Measurements from ENCODE around the gene ARHGAP35.
"Not testable (repeated sequence)": the region's sequence is repeated elsewhere in the genome, so short reads cannot be mapped to it uniquely, and the experiment has no call there.

The ARHGAP35 gene

DNA sequence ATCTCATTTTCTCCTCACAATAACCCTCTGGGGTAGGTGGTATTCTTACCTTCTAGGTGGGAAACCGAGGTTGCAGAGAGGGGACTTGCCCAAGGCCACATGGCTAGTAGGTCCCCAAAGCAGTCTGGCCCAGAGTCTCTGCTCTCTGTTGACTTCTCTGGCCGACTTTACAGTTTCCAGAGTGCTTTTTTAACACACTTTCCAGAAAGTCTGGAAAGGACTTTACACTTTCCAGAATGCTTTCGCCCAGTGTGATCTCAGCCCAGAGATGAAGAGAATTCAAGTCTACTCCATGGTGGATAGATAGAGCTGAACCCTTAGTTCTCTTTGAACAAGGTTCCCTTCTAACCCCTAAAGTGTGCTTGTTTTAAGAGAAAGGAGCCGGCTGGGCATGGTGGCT lies 12.2 kb downstream of the ARHGAP35 start:
- DNase-seq = no peak

DNA sequence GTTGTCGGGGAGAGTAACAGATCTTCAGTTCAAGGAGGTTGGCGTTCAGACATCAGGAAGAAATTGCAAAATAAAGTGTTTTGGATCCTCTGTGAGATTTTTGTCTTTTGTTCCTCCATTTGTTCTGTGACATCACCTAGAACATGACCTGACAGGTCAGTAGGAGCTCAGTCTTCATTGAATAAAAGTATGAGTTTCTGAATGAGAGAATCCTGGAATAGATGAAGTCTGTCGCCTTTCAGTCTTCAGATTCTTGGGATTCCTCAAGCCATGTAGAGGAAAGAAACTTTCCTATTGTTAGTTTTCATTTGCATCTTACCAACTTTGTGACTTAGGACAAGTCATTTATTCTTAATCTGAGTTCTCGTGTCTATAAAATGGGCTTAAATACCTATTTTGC lies 14.4 kb downstream of the ARHGAP35 start:
- DNase-seq = no peak

DNA sequence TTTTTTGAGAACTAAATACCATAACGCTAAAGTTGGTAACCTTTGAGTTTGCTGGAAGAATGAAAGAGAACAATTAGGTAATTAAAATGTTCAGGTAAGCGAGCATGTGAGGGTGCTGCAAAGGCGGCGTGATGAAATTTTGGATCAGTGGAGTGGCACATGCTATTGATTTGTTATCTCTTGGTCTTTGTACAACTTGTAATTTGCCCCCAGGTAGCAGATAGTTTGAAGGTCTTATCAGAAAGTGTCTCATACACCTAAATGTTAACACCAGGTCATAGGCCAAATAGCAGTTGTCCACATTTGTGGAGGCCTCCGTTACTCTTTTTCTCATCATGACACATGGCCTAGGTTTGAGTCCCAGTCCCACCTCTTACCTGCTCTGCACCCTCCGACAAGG lies 14.9 kb downstream of the ARHGAP35 start:
- no peak for DNase-seq

DNA sequence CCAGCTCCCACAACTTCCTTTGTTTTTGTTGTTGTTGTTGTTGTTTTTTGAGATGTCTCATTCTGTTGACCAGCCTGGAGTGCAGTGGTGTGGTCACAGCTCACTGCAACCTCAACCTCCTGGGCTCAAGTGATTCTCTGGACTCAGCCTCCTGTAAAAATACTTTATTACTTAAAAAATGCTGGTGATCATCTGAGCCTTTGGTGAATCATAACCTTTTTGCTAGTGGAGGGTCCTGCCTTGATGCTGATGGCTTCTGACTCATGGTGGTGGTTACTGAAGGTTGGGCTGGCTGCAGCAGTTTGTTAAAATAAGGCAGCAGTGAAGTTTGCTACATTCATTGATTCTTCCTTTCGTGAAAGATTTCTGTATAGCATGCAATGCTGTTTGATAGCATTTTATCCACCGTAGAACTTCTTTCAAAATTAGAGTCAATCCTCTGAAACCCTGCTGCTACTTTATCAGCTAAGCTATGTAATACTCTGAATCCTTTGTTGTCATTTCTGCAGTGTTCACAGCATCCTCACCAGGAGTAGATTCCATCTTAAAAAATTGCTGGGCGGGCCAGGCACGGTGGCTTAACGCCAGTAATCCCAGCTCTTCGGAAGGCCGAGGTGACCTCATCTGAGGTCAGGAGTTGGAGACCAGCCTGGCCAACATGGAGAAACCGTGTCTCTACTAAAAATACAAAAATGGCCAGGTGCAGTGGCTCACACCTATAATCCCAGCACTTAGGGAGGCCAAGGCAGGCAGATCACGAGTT lies 18.0 kb downstream of the ARHGAP35 start:
- no peak for DNase-seq

DNA sequence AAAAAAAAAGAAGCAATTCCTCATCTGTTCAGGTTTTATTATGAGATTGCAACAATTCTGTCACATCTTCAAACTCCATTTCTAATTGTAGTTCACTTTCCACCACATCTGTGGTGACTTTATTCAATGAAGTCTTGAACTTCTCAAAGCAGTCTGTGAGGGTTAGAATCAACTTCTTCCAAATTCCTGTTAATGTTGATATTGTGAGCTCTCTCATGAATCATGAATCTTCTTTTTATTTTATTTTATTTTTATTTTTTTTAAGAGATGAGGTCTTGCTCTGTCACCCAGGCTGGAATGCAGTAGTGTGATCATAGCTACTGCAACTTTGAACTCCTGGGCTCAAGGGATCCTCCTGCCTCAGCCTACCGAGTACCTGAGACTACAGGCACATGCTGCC lies 19.6 kb downstream of the ARHGAP35 start:
- no peak for DNase-seq

DNA sequence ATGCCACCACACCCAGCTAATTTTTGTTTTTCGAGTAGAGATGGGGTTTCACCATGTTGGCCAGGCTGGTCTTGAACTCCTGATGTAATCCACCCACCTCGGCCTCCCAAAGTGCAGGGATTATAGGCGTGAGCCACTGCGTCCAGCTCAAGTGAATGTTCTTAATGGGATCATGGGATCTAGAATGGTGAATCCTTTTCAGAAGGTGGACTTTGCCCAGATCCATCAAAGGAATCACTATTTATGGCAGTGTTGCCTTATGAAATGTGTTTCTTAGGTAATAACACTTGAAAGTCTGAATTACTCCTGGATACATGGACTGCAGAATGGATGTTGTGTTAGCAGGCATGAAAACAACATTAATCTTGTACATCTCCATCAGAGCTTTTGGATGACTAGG lies 20.3 kb downstream of the ARHGAP35 start:
- no peak for DNase-seq

DNA sequence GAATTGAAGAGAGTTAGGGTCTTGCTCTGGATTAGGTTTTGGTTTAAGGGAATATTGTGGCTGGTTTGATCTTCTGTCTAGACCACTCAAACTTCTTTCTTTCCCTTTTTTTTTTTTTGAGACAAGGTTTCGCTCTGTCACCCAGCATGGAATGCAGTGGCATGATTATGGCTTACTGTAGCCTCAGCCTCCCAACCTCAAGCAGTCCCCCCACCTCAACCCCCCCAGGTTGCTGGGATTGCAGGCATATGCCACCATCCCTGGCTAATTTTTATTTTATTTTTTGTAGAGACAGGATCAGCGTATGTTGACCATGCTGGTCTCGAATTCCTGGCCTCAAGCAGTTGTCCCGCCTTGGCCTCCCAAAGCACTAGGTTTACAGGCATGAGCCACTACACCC lies 21.2 kb downstream of the ARHGAP35 start:
- no peak for DNase-seq

DNA sequence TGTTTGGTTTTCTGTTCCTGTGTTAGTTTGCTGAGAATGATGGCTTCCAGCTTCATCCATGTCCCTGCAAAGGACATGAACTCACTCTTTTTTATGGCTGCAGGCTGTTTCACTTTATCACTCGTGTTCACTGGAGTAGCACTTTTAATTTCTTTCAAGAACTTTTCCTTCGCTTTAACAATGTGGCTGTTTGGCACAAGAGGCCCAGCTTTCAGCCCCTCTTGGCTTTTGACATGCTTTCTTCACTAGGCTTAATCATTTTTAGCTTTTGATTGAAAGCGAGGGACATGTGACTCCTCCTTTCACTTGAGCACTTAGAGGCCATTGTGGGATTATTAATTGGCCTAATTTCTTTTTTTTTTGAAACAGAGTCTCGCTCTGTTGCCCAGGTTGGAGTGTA lies 22.0 kb downstream of the ARHGAP35 start:
- not testable (repeated sequence) for DNase-seq

DNA sequence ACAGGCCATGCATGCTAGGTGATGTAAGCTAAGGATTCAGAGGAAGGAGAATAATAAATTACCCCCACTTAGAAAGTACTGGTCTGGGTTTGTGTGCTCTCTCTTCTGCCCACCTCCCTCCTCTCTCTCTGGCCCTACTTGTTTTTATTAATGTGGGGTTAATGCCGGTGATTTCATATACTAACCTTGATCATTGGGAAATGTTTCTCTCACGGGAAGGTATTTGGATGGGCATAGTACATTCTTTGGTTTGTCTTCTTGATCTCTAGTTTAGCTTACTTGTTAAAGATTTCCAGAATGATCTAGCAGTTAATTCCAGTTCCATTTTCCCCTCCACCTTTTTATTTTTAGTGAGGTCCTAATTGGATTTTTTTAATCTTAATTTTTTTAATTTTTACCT lies 24.6 kb downstream of the ARHGAP35 start:
- no peak for DNase-seq

DNA sequence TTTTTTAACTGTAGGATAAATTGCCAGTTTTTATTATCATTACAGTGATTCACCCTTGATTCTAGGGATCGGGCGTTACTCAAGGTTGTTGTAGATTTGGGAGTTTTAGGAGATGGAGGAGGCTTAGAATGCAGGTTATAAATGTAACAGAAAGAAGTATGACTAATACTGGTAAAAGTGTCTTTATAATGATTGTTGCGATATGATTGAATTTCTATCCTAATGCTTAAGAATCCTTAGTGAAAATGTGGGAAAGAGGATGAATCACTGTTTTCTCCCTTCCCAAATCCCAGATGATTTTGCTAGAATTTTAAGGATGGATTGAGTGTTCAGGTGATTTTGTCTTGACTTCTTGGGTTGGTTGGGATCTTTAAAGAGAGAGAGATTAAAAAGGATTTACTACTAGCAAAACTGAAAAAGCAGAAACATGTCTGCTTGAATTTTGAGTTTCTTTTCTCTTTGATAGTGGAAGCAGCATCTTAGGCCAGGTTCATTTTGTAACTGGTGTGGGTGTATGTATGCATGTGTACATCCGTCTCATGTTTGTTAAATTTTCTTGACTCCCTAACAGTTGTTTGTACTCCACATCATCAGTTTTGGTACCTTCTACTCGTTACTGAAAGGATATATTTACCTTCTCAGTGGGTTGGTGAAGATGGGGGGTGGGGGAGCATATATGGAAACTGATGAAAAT lies 25.9 kb downstream of the ARHGAP35 start:
- DNase-seq = no peak

DNA sequence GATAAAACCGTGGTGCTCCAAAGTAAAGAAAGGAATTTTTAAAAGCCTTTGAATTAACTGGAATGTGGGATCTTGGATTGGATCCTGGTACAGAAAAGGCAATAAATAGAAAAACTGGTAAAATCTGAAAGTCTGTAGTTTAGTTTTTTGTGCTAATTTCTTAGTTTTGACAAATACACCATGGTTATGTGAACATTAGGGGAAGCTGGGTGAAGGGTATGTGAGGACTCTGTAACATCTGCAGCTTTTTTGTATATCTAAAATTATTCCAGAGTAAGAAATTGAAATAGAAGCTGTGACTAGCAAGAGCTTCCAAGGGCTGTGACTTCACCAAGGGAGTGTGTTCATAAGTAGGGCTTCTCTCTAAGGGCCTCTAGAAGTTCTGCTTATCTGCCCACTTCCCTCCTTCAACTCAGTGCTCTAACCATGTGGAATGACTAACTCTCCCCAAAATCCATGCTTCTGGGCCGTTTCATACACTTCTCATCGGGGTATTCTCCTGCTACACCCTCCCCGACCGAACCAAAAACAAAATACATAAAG lies 26.5 kb downstream of the ARHGAP35 start:
- DNase-seq = no peak

DNA sequence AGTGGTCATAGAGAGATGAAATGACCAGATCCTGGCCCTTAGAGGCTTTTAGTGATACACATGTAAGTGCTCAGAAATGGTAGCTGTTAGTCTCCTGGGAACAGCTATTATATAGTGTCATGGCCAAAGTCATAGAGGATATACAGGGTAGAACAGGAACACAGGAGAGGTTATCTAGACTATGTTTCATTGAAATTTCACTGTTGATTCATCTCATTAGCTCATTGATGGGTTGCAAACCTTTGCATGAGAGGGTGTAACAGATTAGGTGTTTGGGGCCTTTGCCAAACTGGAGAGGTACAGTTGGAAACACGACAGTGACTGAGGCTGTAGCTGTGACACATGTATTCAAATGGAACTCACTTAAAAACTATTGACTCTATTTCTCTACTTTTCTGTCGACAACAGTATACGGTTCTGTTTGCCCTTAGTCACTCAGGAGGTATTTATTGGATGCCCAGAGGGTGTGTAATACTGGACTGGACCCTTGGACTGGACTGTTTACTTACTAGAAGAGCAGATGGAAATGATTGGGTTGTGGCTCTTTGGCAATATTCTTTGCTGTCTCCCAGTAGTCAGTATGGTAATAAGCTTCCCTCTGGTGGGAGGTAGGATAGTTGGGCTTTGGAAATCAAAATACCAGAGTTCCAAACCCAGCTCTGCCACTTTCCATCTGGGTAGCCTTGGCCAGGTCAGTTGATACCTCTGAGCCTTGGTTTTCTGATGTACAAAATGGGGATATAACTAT lies 29.8 kb downstream of the ARHGAP35 start:
- DNase-seq = no peak

DNA sequence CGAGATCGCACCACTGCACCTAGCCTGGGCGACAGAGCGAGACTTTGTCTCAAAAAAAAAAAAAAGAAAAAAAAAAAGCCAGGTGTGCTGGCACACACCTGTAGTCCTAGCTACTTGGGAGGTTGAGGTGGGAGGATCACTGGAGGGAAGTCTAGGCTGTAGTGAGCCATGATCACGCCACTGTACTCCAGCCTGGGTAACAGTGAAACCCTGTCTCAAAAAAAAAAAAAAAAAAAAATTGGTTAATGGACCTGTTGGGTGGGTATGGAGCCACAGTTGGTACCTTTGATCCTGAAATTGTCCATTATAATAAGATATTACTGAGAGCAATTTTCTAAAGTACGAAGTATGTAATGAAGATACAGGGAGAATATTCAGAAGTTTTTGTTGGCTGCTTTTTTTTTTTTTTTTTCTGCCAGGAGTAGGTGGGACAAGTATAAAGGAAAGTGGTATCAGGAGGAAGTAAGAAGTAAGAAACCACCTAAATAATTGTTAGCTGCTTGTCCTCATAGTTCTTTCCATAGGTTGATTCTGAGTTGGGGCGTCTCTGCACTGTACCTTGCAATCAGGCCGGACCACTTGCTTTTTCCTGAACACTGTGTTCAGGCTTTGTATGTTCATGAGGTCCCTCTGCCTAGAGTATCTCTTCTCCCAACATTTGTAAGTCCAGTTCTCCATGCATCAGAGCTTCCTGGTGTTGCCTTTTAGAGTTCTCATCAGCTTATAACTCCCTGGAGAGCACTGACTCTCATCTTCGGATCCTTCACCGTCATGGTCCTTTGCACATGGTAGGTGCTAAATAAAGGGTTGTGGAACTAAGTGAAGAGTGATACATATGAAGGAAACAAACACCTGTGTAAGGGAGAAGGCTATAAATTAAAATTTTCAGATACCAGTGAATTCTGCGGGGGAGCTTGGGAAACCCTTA lies 31.7 kb downstream of the ARHGAP35 start:
- DNase-seq = no peak

DNA sequence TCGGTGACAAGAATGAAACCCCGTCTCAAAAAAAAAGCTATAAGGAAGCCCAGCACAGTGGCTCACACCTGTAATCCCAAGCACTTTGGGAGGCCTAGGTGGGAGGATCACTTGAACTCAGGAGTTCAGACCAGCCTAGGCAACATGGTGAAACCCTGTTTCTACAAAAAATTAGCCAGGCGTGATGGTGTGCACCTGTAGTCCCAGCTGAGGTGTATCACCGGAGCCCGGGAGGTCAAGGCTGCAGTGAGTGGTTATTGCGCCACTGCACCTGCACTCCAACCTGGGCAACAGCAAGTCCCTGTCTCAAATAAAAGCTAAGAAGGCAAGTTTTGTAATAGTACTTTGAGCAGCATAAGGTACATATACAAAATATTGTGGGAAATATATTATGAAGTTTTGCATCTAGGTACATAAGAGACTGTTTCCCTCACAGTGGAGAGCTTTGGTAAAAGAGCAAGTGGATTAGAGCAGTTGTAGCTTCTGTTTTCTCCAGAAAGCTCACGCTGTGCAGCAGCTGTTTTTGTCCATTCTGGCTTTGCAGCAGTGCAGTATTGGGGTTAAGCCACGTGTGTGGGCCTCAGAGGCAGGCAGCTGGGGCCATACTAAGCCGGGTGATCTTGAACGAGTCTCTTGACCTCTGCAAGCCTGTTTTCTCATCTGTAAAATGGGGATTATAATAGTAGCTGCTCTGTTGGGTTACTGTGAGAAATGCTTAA lies 35.4 kb downstream of the ARHGAP35 start:
- peak; percentile 26 for DNase-seq

DNA sequence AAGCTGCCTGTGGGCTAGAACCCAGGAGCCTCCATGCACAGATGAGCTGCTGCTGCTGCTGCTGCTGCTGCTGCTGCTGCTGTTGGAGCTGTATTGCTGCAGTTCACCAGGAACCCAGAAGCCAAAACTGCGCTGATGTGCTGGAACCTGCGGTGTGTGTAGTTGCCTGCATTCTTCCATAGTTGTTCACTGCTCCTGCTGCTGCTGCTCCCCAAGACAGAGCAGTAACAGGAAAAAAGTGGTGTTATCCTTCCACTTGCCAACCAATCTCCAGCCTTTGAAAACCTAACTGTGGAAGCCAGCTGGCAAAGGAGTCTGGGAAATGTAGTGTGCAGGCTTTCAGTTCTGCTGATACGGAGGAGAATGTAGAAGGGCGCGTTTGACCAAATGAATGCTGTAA lies 37.9 kb downstream of the ARHGAP35 start:
- DNase-seq = no peak

DNA sequence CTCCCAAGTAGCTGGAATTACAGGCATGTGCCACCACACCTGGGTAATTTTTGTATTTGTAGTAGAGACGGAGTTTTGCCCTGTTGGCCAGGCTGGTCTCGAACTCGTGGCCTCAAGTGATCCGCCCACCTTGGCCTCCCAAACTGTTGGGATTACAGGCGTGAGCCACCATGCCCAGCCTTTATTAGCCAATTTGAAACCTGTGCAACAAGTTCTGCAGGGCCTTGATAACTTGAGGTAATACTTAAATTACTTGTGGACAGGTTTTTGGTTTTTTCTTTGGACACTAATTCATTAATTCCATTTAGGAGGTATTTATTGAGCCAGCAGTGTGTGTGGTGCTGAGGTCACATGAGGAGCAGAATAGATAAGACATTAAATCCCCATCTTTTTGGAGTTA lies 39.5 kb downstream of the ARHGAP35 start:
- no peak for DNase-seq

DNA sequence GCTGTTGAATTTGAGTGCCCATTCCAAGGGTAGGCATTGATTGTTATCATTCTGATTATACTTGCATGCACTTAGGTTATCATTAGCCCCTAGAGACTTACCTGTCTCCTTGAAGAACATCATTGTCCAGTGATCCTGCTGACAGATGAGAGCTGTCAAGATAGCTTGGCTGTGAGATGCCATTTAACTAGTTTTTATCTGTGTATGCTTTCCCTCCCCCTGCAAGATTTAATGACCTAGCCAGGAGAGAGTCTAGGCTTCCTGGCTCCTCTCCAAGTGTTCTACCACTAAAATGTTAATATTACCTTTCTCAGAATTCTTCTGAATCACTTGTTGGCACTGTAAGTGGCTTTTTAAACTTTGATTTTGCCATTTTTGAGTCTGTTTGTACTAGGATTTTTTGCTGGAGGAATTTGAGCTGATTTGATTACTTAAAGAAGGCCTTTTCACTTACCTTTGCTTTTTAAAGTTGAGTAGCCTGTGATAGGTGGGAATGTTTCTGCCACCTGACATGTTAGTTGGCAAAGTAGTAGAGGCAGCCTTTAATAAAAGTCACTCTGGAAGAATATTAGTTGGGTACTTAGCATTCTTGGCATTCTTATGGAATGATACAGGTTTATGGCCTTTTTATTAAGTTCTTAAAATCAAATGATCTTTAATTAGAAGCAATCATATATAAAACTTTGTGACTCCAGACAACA lies 41.1 kb downstream of the ARHGAP35 start:
- DNase-seq = no peak

DNA sequence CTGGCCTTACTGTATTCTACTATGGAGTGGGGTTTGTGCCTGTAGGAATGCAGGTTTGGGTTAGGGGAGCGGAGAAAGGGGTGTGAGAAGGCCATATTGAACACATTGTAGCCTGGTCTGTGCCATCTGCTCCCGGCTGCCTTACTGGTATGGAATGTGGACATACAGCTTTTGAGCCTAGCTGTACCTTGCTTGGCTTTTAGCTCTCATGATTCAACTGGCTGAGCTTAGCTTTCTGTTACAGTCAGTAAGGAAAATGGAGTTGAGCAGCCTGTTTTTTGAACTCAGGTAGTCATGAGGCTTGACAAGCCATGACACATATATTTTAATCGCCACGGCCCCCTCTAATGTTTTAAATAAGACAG lies 41.6 kb downstream of the ARHGAP35 start:
- DNase-seq = no peak

DNA sequence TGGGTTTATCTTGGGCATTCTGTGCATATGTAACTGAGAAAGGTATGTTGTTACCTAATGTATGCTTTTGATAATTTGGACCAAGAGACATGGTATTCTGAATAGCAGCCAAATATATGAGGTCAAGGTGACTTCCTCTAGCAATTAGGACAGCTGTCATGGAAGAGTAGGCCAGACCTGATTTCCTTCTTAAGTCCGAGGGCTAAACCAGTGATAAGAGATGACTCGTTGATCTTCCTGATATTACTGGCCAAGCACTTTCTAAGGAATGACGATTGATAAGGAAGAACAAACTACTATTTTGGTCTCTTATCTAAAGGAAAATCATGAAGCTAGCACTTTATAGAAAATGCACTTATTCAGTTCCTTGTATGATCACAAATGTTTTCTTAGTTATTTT lies 42.7 kb downstream of the ARHGAP35 start:
- DNase-seq = no peak

DNA sequence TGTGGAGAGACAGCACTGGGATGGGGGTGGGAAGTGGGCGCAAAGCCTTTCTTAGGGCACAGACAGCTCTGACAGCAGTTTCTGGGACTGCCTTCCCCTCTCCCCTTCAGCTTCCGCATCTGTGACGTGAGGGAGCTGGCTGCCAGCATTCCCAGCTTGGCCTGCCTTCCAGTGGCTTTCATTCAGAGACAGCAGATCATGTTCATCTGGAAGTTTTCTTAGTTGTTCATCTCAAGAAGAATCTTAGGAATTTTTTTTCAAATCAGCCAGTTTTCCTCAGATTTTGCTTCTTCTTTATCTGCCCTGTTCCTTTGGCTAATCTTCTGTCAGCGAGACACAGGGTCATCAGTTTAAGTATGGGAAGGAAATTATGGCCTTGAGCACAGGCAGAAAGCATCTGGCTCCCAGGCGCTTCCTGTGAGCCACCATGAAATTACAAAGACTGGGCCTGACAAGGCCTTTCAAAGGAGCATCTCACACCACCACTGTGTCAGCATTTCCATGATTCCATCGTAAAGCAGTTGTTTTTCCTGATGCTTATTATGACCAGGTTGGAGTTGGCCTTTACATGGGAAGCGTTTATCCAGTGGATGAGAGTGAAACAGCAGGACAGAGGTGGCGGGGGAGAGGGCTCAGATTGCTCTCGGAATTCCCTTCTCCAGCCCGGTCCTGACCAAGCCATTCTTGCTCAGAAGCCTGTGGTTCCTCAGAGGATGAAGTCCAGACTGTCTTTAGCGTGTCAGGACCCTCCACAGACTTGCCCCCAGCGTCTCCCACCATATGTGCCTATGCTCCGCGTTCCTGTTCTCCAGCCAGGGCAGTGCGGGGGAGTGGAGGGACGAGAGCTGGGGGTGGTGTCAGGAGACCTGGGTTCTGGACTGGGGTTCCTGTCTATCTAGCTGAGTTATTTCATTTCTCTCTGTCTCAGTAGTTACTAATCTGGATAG lies 43.6 kb downstream of the ARHGAP35 start:
- DNase-seq = no peak

Data from NCI-H524 treated with DMSO at 0.1 percent for 48 hours (cell line).